Transverse colon (tissue), 4 donors: Measurements from ENCODE around the gene BICDL2. TPM values are rescaled to one million over a fixed set of nuclear protein-coding genes. Genes with fewer than 3 reads are reported as not detected.

ENCODE experiments used
- small RNA-seq, 4 donors: library from RNA; depleted of rRNA; stranded (forward); fragments of <200 nt; gene quantifications; one replicate each; pipeline ENCODE3, GENCODE V24; 2016
- total RNA-seq, 4 donors: library from RNA; depleted of rRNA; stranded (reverse); fragments of >200 nt; gene quantifications; one replicate each; pipeline ENCODE4 v1.1.0, GENCODE V29; 2016

The BICDL2 gene
- total RNA-seq, 4 donors from 2014 or later = 123 to 357 (median 167) TPM

Small RNA genes within 50 kb of the gene (small RNA-seq; reads per million reads assigned to genes)
- gene LINC00514 (0 to 0.28 (median 0) reads per million in 4 donors), gene RNU1-22P (0 to 0.83 (median 0.16) reads per million in 4 donors)

Other genes with a start within 250 kb of the BICDL2 start
- not detected for gene PRSS33, start 249.4 kb downstream of the BICDL2 start, total RNA-seq
- not detected for gene PRSS41, start 238.5 kb downstream of the BICDL2 start, total RNA-seq
- 1 to 10 TPM in 2 of 4 donors, not detected in 2; 1.6 to 1.9 TPM for gene PRSS21, start 219.7 kb downstream of the BICDL2 start, total RNA-seq
- 10 to 100 TPM in 2 of 4 donors, 1 to 10 TPM in 1, not detected in 1; 5.2 to 28.3 (median 15.9) TPM for gene ZG16B, start 206.6 kb downstream of the BICDL2 start, total RNA-seq
- gene PRSS22, start 178.8 kb downstream of the BICDL2 start, total RNA-seq = 10 to 100 TPM in 1 of 4 donors, 1 to 10 TPM in 1, not detected in 2; 2.5 to 11.2 TPM
- 10 to 100 TPM; 35.0 to 74.4 (median 50.9) TPM for gene FLYWCH2, start 153.7 kb downstream of the BICDL2 start, total RNA-seq
- 10 to 100 TPM; 29.1 to 59.1 (median 34.6) TPM for gene FLYWCH1, start 125.0 kb downstream of the BICDL2 start, total RNA-seq
- 1 to 10 TPM in 2 of 4 donors, under 1 TPM in 1, not detected in 1; 0.79 to 3.2 (median 1.1) TPM for gene KREMEN2, start 72.7 kb downstream of the BICDL2 start, total RNA-seq
- 1 to 10 TPM in 3 of 4 donors, not detected in 1; 3.0 to 5.9 (median 4.4) TPM for gene PAQR4, start 67.6 kb downstream of the BICDL2 start, total RNA-seq
- 1 to 10 TPM in 2 of 4 donors, under 1 TPM in 1, not detected in 1; 0.55 to 3.6 (median 3.0) TPM for gene PKMYT1, start 56.5 kb downstream of the BICDL2 start, total RNA-seq
- 1 to 10 TPM in 1 of 4 donors, under 1 TPM in 1, not detected in 2; 0.55 to 1.1 TPM for gene CLDN9, start 24.0 kb downstream of the BICDL2 start, total RNA-seq
- gene CLDN6, start 18.8 kb downstream of the BICDL2 start, total RNA-seq = not detected
- gene TNFRSF12A, start 16.6 kb downstream of the BICDL2 start, total RNA-seq = 10 to 100 TPM; 13.3 to 50.5 (median 19.9) TPM
- 10 to 100 TPM in 2 of 4 donors, 1 to 10 TPM in 2; 4.4 to 35.4 (median 17.5) TPM for gene HCFC1R1, start 13.0 kb downstream of the BICDL2 start, total RNA-seq
- 10 to 100 TPM; 10.1 to 42.8 (median 17.6) TPM for gene THOC6, start 12.9 kb downstream of the BICDL2 start, total RNA-seq
- gene MMP25, start 9.6 kb upstream of the BICDL2 start, total RNA-seq = 1 to 10 TPM in 3 of 4 donors, not detected in 1; 1.6 to 9.4 (median 1.8) TPM
- 100 to 1,000 TPM in 3 of 4 donors, 10 to 100 TPM in 1; 21.9 to 720 (median 492) TPM for gene IL32, start 28.7 kb upstream of the BICDL2 start, total RNA-seq
- not detected for gene ZSCAN10, start 62.4 kb upstream of the BICDL2 start, total RNA-seq
- gene ZNF205, start 75.6 kb upstream of the BICDL2 start, total RNA-seq = 10 to 100 TPM in 3 of 4 donors, 1 to 10 TPM in 1; 5.2 to 16.3 (median 15.5) TPM
- gene ZNF213, start 98.1 kb upstream of the BICDL2 start, total RNA-seq = 10 to 100 TPM; 12.1 to 64.3 (median 16.1) TPM
- not detected for gene OR1F1, start 151.3 kb upstream of the BICDL2 start, total RNA-seq
- 10 to 100 TPM in 1 of 4 donors, 1 to 10 TPM in 3; 4.9 to 13.0 (median 7.4) TPM for gene ZNF200, start 198.2 kb upstream of the BICDL2 start, total RNA-seq
- 1 to 10 TPM in 1 of 4 donors, under 1 TPM in 3; 0.37 to 1.4 (median 0.54) TPM for gene MEFV, start 219.7 kb upstream of the BICDL2 start, total RNA-seq
- gene ZNF263, start 246.5 kb upstream of the BICDL2 start, total RNA-seq = 10 to 100 TPM in 3 of 4 donors, 1 to 10 TPM in 1; 4.6 to 46.0 (median 36.8) TPM